COLO829 (cell line): ENCODE results near the gene UGT3A2.

Experiments
- DNase-seq: peaks from one replicate; pipeline ENCODE4 v3.0.0; 2012; ENCODE audit warnings: low spot score

Gene UGT3A2

GRCh38 chr5:36006163-36006562 lies 60.5 kb downstream of the UGT3A2 start:
- DNase-seq = no peak

GRCh38 chr5:36001032-36001431 lies 65.7 kb downstream of the UGT3A2 start:
- no peak for DNase-seq

- DNase-seq = no peak
These were observed 67.1 kb downstream of the UGT3A2 start for GRCh38 chr5:35999547-35999946.

- no peak for DNase-seq
These were observed 70.6 kb downstream of the UGT3A2 start for GRCh38 chr5:35996076-35996475.

- DNase-seq = no peak
These were observed 75.6 kb downstream of the UGT3A2 start, which contains the start of gene UGT3A1 for GRCh38 chr5:35990941-35991611. Gene UGT3A1, minus strand, starts transcription at chr5:35991390. Its CDS starts 150 bp downstream, at chr5:35991240.

- DNase-seq = no peak
These were observed 76.2 kb downstream of the UGT3A2 start for GRCh38 chr5:35990520-35990919.

- no peak for DNase-seq
These were observed 78.2 kb downstream of the UGT3A2 start for GRCh38 chr5:35988529-35988928.

- no peak for DNase-seq
These were observed 78.9 kb downstream of the UGT3A2 start for GRCh38 chr5:35987776-35988175.
